HCT116 (cell line): ENCODE results near the gene ASS1.

Source experiments
- CEBPB ChIP-seq: IDR thresholded peaks from 2 replicates; pipeline ENCODE4 v1.6.1; 2012; ENCODE audit warnings: low read depth
- CTCF ChIP-seq, 3 experiments: fragments of 200-600 bp in 1 of 3; sonication (generic) in 1 of 3; IDR thresholded peaks in 2 of 3; conservative IDR thresholded peaks in 1 of 3; 2 replicates each; pipeline ENCODE4 v1.5.1; 2012 to 2017; ENCODE audit warnings: low read depth in 2 of 3, low read length in 2 of 3, antibody characterized with exemption in 1 of 3, borderline replicate concordance in 1 of 3, control low read depth in 1 of 3, mild to moderate bottlenecking in 1 of 3, mixed read lengths in 1 of 3, mixed run types in 1 of 3, moderate library complexity in 1 of 3; ENCODE audit not compliant: insufficient read depth in 1 of 3
- EZH2 ChIP-seq: fragments of 200-600 bp; sonication (generic); IDR thresholded peaks from 2 replicates; pipeline ENCODE4 v1.6.1; 2017; ENCODE audit warnings: antibody characterized with exemption, mixed run types
- POLR2A ChIP-seq: IDR thresholded peaks from 2 replicates; pipeline ENCODE4 v1.7.0; 2011; ENCODE audit warnings: borderline replicate concordance; ENCODE audit not compliant: insufficient read depth, insufficient read length; ENCODE audit errors: extremely low read depth
- SP1 ChIP-seq: IDR thresholded peaks from 2 replicates; pipeline ENCODE4 v1.6.1; 2012; ENCODE audit warnings: low read depth
- TF ChIP-seq, protein P1 (sequence below): IDR thresholded peaks from 2 replicates; pipeline ENCODE4 v1.6.1; 2011; ENCODE audit warnings: mild to moderate bottlenecking, low read length, moderate library complexity; ENCODE audit not compliant: insufficient replicate concordance; ENCODE audit errors: extremely low read depth

- TF ChIP-seq CEBPB (no peak), EZH2 (no peak), CTCF (IDR thresholded peaks at IDR 0.05 in 2 of 3, conservative IDR thresholded peaks at IDR 0.05 in 1 of 3; ENCODE audit: borderline replicate concordance in 1 of 3, insufficient read depth in 1 of 3, low read depth in 2 of 3, low read length in 2 of 3) (no peak), SP1 (no peak), POLR2A (no peak)
- TF ChIP-seq, protein P1, sequence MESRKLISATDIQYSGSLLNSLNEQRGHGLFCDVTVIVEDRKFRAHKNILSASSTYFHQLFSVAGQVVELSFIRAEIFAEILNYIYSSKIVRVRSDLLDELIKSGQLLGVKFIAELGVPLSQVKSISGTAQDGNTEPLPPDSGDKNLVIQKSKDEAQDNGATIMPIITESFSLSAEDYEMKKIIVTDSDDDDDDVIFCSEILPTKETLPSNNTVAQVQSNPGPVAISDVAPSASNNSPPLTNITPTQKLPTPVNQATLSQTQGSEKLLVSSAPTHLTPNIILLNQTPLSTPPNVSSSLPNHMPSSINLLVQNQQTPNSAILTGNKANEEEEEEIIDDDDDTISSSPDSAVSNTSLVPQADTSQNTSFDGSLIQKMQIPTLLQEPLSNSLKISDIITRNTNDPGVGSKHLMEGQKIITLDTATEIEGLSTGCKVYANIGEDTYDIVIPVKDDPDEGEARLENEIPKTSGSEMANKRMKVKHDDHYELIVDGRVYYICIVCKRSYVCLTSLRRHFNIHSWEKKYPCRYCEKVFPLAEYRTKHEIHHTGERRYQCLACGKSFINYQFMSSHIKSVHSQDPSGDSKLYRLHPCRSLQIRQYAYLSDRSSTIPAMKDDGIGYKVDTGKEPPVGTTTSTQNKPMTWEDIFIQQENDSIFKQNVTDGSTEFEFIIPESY = no peak
These were observed 6.3 kb upstream of the ASS1 start for GRCh38 chr9:130438382-130438981.
